K562 (cell line): Measurements from ENCODE around the gene STRIP1. TPM values are rescaled to one million over a fixed set of nuclear protein-coding genes. Genes with fewer than 3 reads are reported as not detected.

Experiments
- ETS2 ChIP-seq: IDR thresholded peaks from 2 replicates; pipeline ENCODE4 v1.6.1; 2016; ENCODE audit warnings: borderline replicate concordance, missing genetic modification characterization, mild to moderate bottlenecking, moderate library complexity, missing compliant biosample characterization; ENCODE audit not compliant: poor library complexity, severe bottlenecking
- L3MBTL2 ChIP-seq: fragments of 450-650 bp; IDR thresholded peaks from 2 replicates; pipeline ENCODE4 v1.6.1; 2016; ENCODE audit warnings: mild to moderate bottlenecking, moderate library complexity
- SOX6 ChIP-seq: fragments of 450-650 bp; IDR thresholded peaks from 2 replicates; pipeline ENCODE4 v1.6.1; 2014; ENCODE audit warnings: mild to moderate bottlenecking
- polyA plus RNA-seq, 8 experiments: library from polyadenylated mRNA; depleted of rRNA in 4 of 8; stranded (reverse) in 5 of 8; unstranded in 3 of 8; fragments of >200 nt; fragmentation: Nextera tagmentation in 2 of 8; fragmentation: Illumina TruSeq in 1 of 8; extraction: Ambion mirVana in 2 of 8; extraction: Trizol in 1 of 8; gene quantifications; 2 replicates each; pipeline versions ENCODE4 v1.2.1 to v1.2.3, GENCODE V29; 2011 to 2014; ENCODE audit warnings: inconsistent platforms in 1 of 8, missing spikeins in 1 of 8
- total RNA-seq, 7 experiments: library from RNA; depleted of rRNA in 6 of 7; stranded (reverse); fragments of >200 nt in 6 of 7; fragmentation: Illumina TruSeq in 2 of 7; extraction: Trizol in 2 of 7; gene quantifications; 2 replicates each; pipeline versions ENCODE4 v1.2.1 to v1.2.3, GENCODE V29; 2011 to 2021; ENCODE audit warnings: low replicate concordance in 1 of 7
- TF ChIP-seq, protein P1 (sequence below), 2 experiments: fragments of 450-650 bp in 1 of 2; sonication (generic) in 1 of 2; formaldehyde crosslinking in 1 of 2; IDR thresholded peaks; 2 replicates each; pipeline versions ENCODE4 v1.7.1 to v1.9.0; 2016 to 2022; ENCODE audit warnings: inconsistent platforms in 1 of 2, mild to moderate bottlenecking in 1 of 2, missing genetic modification reagents in 1 of 2

Gene STRIP1
- total and polyA plus RNA-seq, 9 of the 15 experiments (the other 6 are each of a cell fraction or from before 2014, with no cell fraction given): 9.9 to 42.3 (median 32.0) TPM

DNA sequence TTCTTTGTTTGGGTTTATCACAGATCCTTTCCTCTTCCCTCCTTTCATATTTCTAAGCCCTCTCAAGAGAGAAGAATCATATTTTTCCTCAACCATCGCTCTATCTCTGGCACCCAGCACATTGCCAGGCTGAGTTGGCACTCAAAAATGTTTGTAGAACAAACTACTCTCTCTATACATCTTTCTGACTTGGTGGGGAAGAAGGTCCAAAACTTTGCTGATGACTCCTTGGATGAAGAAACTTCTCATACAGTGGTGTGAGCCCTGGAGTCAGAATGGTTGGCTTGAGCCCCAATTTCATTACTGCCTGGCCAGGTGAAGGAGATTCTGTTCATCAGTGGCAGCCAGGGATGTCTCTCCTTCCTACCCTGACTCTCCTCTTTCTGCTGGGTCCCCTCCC is 24.2 kb downstream of the STRIP1 start (continued):
- no peak for TF ChIP-seq ETS2
- TF ChIP-seq, protein P1, sequence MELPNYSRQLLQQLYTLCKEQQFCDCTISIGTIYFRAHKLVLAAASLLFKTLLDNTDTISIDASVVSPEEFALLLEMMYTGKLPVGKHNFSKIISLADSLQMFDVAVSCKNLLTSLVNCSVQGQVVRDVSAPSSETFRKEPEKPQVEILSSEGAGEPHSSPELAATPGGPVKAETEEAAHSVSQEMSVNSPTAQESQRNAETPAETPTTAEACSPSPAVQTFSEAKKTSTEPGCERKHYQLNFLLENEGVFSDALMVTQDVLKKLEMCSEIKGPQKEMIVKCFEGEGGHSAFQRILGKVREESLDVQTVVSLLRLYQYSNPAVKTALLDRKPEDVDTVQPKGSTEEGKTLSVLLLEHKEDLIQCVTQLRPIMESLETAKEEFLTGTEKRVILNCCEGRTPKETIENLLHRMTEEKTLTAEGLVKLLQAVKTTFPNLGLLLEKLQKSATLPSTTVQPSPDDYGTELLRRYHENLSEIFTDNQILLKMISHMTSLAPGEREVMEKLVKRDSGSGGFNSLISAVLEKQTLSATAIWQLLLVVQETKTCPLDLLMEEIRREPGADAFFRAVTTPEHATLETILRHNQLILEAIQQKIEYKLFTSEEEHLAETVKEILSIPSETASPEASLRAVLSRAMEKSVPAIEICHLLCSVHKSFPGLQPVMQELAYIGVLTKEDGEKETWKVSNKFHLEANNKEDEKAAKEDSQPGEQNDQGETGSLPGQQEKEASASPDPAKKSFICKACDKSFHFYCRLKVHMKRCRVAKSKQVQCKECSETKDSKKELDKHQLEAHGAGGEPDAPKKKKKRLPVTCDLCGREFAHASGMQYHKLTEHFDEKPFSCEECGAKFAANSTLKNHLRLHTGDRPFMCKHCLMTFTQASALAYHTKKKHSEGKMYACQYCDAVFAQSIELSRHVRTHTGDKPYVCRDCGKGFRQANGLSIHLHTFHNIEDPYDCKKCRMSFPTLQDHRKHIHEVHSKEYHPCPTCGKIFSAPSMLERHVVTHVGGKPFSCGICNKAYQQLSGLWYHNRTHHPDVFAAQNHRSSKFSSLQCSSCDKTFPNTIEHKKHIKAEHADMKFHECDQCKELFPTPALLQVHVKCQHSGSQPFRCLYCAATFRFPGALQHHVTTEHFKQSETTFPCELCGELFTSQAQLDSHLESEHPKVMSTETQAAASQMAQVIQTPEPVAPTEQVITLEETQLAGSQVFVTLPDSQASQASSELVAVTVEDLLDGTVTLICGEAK (IDR thresholded peaks at IDR 0.05): no peak
- TF ChIP-seq, protein P1 (CRISPR knock-in tag; IDR thresholded peaks at IDR 0.05): no peak
- no peak for TF ChIP-seq L3MBTL2
- no peak for TF ChIP-seq SOX6
